LNCaP clone FGC (cell line): ENCODE results near the gene OPCML.

Experiments
- DNase-seq: peaks from one replicate; pipeline ENCODE4 v3.0.0-alpha.2; 2011; ENCODE audit warnings: low read depth
- H3K4me3 ChIP-seq: 2 replicates; pipeline ENCODE4 v1.5.1; 2011; ENCODE audit warnings: mild to moderate bottlenecking, low read depth, low read length, control low read depth
- CTCF ChIP-seq: IDR thresholded peaks from 2 replicates; pipeline ENCODE4 v1.5.1; 2012; ENCODE audit warnings: mild to moderate bottlenecking; ENCODE audit not compliant: control insufficient read depth, insufficient read depth; ENCODE audit errors: extremely low read depth

The OPCML gene

GRCh38 chr11:133014337-133014736 is 518.0 kb downstream of the OPCML start:
- H3K4me3 ChIP-seq: no peak overlapping the region
- no peak for DNase-seq
- no peak for TF ChIP-seq CTCF

- H3K4me3 ChIP-seq: no peak overlapping the region
- no peak for DNase-seq
- no peak for TF ChIP-seq CTCF
Measured at GRCh38 chr11:133012803-133013202, 519.5 kb downstream of the OPCML start.

DNA sequence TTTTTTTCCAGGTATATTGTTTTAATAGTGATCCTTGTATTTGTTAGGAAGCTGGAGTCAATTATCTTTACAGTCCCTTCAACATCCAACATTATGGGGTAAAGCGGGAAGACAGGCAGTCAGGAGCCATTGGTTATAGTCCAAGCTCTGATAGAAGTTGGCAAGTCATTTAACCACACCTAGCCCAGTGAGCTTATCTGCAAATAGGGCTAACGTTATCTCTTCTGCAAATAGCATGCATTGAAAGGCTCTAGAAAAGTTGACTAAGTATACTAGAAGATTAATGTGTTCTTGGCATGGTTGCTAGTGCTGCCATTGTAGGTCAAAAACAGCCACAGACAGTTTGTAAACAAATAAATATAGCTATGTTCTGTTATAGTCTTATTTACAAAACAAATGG is 520.7 kb downstream of the OPCML start:
- no peak overlapping the region for H3K4me3 ChIP-seq
- no peak for DNase-seq
- TF ChIP-seq CTCF: no peak

GRCh38 chr11:133007027-133007584 is 525.2 kb downstream of the OPCML start:
- DNase-seq: no peak
- no peak overlapping the region for H3K4me3 ChIP-seq
- TF ChIP-seq CTCF: no peak

DNA sequence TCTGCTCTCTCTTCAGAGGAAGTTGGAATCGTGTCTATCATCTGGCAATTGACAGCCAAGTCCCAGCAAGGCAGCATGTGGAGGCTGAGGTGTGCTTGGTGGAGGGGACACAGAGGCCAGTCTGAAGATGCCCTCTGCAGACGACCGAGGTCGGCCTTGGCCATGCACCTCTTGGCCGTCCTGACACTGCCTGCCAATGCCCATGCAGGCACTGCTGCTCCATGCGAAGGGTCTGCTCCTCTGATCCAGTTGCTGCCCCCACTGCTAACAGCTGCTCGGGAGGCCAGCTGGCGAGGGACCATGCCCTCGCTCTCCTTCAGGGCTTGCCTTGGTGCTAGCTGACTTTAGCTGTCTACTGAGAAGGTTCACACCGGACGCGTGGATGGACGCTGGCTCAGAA is 527.9 kb downstream of the OPCML start:
- no peak for TF ChIP-seq CTCF
- no peak overlapping the region for H3K4me3 ChIP-seq

GRCh38 chr11:132999516-132999915 is 532.8 kb downstream of the OPCML start:
- H3K4me3 ChIP-seq: no peak overlapping the region
- TF ChIP-seq CTCF: no peak
- no peak for DNase-seq

More for the DNA sequence above, 527.9 kb downstream of the OPCML start:
- DNase-seq: no peak

- no peak for DNase-seq
- no peak for TF ChIP-seq CTCF
- no peak overlapping the region for H3K4me3 ChIP-seq
Measured at GRCh38 chr11:132999031-132999430, 533.3 kb downstream of the OPCML start.
